ENCODE data around the gene RNLS.
"Not testable (repeated sequence)": the region's sequence is repeated elsewhere in the genome, so short reads cannot be mapped to it uniquely, and the experiment has no call there.

Gene RNLS

DNA sequence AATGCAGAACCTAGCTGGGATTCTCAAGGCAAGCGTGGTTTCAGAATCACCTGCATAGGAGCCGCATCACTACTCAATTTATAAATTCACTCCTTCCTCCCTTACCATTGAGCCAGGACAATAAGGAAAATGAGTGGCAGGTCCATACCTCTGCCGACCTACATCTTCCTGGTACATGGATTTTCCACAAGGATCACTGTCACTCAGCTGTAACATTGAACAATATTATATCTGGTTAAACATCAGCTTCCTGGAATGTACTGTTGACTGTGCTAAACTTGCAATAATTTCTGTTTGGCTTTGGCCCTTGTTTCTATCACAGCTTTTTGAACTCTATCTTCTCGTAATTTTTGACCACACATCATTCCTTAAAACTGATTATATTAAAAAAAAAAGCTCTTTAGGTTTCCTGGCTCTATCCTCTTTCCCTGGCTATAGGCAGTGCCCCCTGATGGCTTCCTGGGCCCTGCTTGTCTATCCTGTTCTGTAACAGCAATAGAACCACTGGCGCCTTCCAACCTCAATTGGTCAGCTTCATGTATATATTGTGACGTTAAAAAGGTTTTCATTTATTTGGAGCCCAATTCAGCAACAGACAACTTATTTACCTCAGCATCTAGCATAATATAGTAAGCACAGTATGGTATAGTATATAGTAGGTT lies 59.2 kb downstream of the RNLS start:
- DNase-seq (ENCODE audit: low read depth in 2 of 2): no peak

DNA sequence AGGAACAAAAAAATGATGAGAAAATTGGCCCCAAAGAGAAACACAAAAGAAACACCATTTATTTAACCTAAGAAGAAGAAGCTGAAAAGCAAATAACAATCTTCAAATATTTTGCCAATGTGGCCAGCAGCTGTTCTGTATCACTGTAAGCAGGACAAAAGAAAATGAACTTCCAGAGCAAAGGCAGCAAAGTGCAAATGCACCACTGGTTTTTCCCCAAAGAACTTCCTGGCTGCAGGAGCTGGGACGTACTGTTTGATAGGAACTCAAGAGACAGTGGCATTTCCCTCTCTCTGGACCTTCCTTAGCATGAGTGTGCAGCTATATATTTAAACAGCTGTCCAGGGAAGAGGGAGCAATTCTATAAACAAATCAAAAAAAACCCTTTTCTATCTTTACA lies 60.4 kb downstream of the RNLS start:
- DNase-seq (ENCODE audit: low read depth in 2 of 2): no peak

DNA sequence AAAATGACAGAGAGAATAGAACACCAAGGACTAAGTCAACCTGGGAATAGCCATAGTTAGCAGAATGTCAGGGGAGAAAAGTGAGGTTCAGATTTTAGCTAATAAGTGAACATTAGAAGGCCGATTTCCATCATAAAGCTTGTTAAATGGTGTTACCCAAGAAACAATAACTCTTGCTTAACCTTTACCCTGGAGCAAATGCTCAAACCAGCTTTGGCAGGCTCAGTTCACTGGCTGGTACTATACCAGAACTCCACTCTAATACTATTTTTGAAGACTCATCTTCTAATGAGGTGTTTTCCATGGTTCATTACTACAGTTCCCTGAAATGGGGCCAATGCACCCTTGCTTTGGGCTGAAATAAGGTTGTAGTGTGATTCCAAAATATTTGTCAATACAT lies 61.3 kb downstream of the RNLS start:
- no peak for DNase-seq (ENCODE audit: low read depth in 2 of 2)

DNA sequence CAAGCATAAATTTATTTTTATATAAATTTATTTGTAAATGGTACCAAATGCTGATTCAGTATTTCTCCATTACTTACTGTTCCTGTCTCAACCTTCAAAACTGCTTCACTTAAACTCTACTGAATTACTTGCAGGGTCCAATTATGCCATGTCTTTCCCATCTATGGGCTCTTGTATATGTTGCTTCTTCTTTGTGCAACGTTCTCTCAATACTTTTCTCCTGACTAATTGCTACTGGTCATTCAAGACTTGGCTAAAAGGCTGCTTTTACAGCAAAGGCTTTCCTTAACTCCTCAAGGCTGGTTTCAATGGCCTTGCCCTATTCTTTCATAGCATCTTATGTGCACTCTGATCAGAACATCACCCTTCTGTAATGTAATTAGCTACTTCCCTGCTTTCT lies 67.9 kb downstream of the RNLS start:
- DNase-seq (ENCODE audit: low read depth in 2 of 2): no peak

DNA sequence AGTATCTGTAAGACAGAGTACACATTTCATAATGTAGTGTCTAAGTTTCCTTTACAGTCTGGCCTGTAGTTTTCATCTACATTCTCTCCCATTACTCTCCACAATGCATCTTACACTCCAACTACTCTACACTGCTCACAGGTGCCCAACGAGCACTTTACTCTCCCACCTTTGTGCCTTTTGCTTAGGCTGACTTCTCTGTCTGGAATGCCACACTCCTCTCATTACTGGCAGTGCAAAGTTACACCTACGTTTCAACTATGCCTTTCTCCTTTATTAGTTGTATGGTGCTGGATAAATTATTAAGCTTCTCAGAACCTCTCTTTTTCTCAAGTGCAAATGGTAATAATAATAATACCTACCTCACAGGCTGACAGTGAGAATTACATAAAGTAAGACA lies 70.5 kb downstream of the RNLS start:
- DNase-seq (ENCODE audit: low read depth in 2 of 2): no peak

DNA sequence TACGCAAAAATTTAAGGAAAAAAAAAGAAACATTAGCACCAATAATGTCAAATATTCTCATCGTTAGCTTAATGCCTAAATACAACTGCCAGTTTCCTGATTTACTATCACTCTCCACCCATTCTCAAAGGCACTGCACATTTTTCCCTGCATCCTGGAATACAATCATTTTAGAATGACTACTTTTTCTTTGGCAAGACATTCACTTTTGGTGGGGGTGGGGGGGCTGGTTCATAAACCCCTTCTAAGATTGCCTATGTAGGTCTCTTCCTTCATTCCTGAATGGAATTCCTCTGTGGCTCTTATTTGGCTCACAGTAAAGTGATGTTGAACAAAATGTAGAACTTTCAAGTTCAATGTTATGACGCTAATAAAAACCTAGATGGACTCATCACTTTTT lies 74.3 kb downstream of the RNLS start:
- no peak for DNase-seq (ENCODE audit: low read depth in 2 of 2)

DNA sequence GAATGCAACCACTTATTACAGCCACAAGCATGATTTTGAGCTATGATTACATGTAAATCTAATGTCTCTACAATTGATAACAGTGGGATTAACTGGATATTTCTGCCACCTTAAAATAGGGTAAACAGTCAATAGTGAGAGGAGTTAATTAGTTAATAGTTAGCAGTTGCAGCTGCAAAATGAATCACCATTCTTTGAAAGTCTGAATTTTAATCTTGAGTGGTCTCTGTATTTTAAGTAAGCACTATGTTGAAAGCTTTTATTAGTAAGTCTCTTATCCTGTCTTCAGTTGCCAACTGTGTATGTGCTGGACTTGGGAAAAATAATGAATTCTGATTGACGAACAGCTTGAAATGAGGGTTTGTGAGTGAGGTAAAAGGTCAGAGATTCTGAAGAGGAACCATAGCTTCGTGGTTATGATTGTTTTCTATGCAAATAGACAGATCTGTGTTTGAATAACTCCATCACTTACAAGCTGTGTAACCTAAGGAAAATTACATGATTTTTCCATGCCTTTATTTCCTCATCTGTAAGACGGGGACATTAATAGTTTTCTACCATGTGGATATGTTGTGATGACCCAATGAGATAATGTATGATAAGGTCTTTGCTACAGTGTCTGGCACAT lies 75.2 kb downstream of the RNLS start:
- DNase-seq (ENCODE audit: low read depth in 2 of 2): no peak

DNA sequence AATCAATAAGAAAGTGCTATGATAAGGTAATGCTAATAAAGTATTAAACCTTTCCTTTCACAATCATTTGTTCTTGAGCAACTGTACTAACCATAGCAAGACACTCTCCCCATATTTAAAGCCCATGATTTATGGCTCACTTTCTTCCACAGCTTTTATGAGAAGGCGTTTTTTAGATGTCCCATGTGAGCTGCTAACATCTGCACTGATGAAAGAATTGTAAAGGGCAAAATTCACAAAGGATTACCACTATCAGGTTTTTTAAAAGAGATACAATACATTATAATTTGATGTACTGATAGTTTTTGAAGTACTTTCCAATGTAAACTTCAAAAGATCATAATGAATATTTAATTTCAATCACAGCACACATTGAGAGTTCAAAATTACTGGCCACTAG lies 75.7 kb downstream of the RNLS start:
- DNase-seq (ENCODE audit: low read depth in 2 of 2): no peak

DNA sequence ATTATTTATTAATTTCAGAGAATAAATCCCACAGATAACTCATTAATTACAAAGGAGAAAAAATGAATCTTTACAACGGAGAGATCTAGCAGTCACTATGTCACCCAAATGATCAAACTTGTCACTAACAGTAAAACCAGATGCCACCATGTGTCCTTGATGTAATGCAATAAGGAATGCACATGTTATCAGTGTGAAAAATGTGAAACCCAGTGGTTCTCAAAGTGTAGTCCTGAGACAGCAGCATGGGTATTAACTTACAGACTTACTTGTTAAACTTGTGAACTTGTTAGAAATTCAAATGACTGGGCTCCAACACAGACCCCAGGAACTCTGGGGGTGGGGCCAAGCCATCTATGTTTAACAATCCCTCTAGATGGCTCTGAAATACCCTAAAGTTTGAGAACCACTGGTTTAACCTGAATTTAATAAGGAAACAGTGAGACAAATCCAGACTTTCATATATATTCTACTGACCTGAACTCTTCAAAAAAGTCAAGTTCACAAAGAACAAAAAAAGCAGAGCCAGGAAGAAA lies 77.4 kb downstream of the RNLS start:
- no peak for DNase-seq (ENCODE audit: low read depth in 2 of 2)

DNA sequence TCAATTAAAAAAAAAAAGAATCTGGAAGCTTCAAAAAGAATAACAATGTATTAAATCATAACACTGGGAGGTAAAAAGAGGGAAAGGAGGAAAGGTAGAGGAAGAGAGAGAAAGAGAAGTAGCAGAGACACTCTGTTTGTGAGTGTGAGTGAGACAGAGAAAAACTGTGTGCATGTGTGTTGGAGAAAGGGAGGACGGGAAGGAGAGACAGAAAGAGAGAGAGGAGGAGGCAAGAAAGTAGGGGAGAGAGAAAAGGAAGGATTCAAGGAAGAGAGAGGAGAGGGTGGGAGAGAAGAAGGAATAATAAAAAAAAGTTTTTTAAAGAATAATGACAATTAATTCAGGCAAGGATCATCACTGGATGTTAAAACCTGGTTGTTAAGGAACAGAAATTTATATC lies 77.9 kb downstream of the RNLS start:
- no peak for DNase-seq (ENCODE audit: low read depth in 2 of 2)

DNA sequence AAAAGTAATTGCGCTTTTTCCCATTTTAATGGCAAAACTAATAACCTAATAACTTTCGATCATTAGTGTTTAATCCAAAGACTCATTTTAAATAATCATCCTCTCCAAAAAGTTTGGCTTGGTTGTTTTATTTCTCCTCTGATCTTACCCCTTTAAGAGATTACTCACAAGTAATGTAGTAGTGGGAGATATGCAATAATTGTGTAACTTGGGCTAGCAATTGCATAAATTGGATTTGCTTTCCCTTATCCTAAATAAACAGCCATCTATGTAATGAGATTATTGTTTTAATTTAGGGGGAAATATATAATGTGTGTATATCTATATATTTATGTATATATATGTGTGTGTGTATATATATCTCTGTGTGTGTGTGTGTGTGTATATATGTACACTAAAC lies 82.5 kb downstream of the RNLS start:
- no peak for DNase-seq (ENCODE audit: low read depth in 2 of 2)

DNA sequence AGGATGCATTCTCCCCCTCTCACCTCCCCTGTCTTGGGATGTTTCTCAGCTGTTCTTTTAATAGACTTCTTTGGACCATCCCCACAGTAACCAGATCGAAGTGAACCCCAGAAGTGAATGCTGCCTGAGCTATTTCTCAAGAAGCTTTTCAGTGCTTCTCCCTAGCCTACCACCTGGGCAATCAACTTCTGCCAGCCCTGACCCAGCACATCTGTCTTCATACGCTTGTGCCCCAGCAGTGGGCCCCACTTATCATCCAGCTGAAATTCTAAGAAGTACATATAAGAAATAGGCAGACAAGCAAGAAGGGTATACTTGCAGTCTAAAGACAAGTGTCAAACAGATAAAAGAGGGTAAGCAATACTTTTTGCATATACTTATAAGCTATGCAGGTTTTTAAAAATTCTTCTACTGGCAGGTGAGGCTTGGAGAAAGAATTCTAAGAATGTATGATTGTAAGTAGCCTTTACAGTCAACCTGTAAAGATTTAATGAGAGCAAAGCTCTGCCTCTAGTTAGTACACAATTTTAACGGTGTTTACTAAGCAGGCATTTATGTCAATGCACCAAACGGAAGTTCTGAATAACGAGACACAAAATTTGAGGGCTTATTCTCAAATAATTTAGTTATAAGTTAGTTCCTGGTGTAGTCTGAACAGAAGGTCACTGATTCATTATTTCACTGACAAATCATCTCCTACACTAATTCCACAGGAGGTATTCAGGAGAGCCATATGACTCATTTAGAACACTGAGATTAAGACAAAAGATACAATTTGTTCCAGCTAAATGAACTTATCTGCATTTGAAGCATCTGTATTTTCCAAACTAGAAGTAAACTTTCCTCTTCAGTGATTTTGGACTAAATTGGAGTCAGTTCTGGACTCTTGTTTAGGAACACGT lies 83.3 kb downstream of the RNLS start:
- DNase-seq (ENCODE audit: low read depth in 2 of 2): no peak

DNA sequence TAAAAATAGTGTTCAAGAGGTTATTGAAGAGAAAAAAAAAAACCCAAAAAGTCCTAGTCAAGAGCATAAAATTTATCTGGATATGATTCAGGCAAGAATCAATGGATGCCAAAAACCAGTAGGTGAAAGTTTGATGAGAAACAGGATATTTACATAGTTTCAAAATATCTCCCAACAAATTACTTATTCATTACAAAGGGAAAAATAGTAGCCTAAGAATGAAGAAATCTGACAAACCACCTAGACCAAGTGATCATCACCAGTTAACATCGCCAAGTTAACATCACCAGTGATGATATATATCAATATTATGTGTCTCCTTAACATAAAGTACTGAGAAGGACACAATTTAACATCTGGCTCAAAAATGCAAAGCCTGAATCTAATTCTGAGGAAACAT lies 85.2 kb downstream of the RNLS start:
- no peak for DNase-seq (ENCODE audit: low read depth in 2 of 2)

DNA sequence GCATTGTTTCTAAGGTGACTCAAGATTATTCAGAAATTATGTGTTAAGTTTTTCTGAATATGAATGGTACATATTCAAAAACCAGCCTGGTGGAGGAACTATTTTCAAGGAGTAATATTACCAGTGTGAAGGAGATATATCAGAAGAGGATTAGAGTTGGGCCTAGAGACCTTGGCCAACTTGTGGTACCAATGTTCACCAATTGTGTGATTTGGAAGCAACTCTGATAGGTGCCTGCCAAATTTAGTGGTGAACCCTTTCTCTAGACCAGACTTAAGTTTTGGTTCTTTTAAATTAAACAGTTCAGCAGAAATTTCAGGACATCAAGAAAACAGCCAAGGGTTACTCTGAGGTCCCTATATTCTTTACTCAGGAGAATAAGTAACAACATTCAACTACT lies 88.6 kb downstream of the RNLS start:
- no peak for DNase-seq (ENCODE audit: low read depth in 2 of 2)

DNA sequence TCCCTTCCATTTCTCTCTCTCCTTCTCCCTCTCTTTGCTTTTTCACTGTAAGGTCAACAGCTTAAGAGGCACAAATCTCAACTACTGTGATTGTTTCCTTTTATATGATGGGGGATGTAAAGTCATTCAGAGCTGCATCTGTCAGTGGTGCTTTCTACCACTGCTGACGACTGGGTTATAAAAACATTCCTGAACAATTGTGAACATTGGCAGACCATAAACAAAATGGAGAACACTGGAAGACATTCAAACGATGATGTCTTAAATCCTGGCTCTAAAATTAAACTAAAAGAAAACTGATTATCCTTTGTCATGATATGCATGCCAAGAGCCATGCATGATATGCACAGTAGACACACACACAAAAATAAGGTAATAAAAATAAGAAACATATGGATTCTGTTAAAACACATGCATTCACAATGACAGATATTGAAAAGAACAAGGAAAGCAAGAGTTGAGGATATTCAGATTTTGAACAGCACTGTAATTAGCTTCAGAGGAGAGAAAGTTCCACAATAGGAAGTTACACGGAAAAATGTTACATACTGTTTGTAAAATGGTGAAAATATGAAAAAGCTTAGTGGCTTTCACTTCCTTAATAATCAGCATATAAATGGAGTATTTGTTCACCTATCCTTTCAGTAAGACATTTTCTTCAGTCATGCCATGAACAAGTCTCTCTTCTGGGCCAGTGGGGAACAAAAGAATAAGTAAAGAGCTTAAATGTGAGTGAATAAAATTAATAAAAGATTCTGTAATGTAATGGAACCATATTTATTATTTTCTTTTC lies 89.2 kb downstream of the RNLS start:
- DNase-seq (ENCODE audit: low read depth in 2 of 2): no peak

DNA sequence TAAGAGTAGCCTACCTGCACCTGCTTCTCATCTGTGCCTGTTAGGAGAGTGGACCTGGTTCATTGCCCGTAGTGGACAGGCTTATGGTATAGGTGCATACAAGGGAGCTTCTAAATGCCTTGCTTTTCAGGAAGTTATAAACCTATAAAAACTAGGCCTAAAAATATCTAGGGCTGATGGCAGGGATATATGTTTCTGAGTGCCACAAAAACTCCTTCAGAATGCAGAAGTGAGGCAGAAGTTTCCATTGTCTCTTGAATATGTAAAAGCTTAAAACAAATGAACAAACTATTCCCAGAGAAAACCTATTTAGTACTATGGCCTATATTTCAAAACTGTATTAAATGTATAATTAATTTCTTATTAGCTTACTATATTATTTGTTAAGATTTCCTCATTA lies 91.8 kb downstream of the RNLS start:
- no peak for DNase-seq (ENCODE audit: low read depth in 2 of 2)

DNA sequence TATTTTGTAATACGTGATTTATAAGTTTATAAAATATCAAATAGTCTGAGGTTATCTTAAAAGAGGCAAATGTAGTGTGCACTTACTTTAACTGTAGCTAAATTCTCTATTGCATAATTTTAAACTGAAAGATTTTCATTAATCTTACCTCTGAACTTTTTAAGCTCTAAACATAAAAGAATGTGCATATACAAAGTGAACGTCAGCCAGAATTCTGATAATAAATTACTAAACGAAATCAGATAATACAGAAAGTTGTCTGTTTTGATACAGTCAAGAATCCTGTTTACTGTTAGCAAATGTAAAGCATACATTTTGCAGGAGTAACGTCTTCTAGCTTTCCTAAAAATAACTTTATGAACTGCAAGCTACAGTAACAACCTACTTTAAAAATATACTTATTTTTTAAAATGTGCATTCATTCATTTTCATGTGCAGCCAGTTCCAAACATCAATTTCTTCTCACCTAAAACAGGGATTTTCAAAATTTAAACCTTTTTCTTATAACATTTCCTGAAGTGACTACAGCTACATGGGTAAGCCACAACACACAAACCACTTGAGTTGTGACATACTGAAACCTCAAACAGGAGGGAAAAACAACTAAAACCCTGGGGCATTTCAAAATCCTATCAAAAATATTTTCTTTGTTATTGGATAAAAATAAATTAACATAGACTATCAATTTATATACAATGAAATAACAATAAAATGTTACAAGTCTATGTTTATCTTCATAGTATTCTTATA lies 92.7 kb downstream of the RNLS start:
- DNase-seq (ENCODE audit: low read depth in 2 of 2): no peak

DNA sequence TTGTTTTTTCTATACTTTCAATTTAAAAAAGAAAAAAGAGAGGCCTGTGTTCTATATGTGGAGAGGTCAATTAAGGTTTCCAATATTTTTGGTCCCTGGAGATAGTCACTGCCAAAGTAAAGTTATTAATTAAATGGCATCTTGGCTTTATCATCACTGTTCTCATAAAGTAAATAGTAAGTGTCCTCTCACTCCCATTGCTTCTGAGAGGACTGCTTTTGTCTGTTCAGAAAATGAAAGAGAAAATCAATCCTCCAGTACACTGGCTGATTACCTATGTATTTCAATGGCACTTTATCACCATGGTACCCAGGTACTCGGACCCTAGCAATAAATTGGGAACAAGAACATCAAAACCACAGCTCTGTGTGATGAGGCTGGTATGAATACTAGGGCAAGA lies 94.0 kb downstream of the RNLS start:
- no peak for DNase-seq (ENCODE audit: low read depth in 2 of 2)

DNA sequence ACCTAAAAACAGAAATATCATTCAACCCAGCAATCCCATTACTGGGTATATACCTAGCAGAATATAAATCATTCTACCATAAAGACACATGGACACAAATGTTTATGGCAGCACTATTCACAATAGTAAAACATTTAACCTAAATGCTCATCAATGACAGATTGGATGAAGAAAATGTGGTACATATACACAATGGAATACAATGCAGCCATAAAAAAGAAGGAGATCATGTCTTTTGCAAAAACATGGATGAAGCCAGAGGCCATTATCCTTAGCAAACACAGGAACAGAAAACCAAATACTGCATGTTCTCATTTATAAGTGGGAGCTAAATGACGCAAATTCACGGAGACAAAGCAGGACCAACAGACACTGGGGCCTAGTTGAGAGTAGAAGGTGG lies 96.3 kb downstream of the RNLS start:
- DNase-seq (ENCODE audit: low read depth in 2 of 2): not testable (repeated sequence)

DNA sequence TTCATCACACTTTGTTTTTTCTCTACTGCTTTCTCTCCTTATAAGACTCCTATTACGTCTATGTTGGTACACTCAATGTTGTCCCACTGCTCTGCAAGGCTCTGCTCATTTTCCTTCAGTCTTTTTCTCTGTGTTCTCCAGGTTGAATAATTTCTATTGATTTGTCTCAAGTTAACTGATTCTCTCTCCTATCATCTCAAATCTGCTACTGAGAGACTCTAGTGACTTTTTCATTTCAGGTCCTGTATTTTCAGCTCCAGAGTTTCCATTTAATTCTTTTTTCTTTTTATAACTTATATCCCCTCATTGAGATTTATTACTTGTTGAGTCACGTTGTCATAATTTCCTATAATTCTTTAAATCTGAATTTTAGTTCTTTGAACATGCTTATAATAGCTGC lies 100.9 kb downstream of the RNLS start:
- no peak for DNase-seq (ENCODE audit: low read depth in 2 of 2)

DNA sequence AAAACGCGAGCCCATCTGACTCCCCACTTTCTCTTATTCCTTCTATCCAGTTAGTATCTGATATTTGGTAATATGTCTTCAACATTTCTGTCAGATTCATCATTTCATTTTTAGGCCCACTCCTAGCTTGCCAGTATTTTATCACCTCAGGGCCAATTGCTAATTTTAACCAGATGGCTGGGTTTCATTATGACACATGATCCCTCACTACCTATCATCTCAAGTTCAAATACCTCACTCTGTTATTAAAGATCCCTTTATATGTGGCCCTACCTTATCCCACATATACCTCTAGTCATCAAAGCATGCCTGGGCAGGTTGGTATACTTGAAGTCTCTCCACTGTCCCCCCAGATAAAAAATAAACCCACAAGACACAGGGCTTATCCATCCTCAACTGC lies 104.9 kb downstream of the RNLS start:
- DNase-seq (ENCODE audit: low read depth in 2 of 2): no peak

All from stimulated activated CD8-positive, alpha-beta memory T cell treated with anti-CD3 and anti-CD28 coated beads, Interleukin-7, amount 100 ng/mL, for 4 hours (primary cell).